IMR-90 (cell line): Measurements from ENCODE around the gene PRRC2B. TPM values are rescaled to one million over a fixed set of nuclear protein-coding genes. Genes with fewer than 3 reads are reported as not detected.

Experiments used
- CEBPB ChIP-seq: IDR thresholded peaks from 2 replicates; pipeline ENCODE4 v1.6.1; 2012; ENCODE audit warnings: low read depth, low read length, improper control_type of control experiment
- CHD1 ChIP-seq: IDR thresholded peaks from 2 replicates; pipeline ENCODE4 v1.6.1; 2012; ENCODE audit warnings: low read depth, low read length, improper control_type of control experiment
- MAFK ChIP-seq: IDR thresholded peaks from 2 replicates; pipeline ENCODE4 v1.6.1; 2012; ENCODE audit warnings: low read depth, low read length, improper control_type of control experiment
- MXI1 ChIP-seq: IDR thresholded peaks from 2 replicates; pipeline ENCODE4 v1.6.1; 2012; ENCODE audit warnings: low read depth, mild to moderate bottlenecking, low read length, moderate library complexity, borderline replicate concordance
- POLR2A ChIP-seq: IDR thresholded peaks from 2 replicates; pipeline ENCODE4 v1.6.1; 2012; ENCODE audit warnings: mild to moderate bottlenecking, low read depth, low read length
- RFX5 ChIP-seq: IDR thresholded peaks from 2 replicates; pipeline ENCODE4 v1.8.0; 2012; ENCODE audit warnings: low read depth, mild to moderate bottlenecking, low read length, moderate library complexity
- polyA plus RNA-seq, 3 experiments: library from polyadenylated mRNA; depleted of rRNA; stranded (reverse); fragments of >200 nt; gene quantifications; 2 replicates each; pipeline ENCODE4 v1.2.3, GENCODE V29; 2012; ENCODE audit warnings: low replicate concordance in 1 of 3
- total RNA-seq: library from RNA; depleted of rRNA; stranded (reverse); fragments of >200 nt; gene quantifications from 2 replicates; pipeline ENCODE4 v1.2.3, GENCODE V29; 2012
- TF ChIP-seq, protein P1 (sequence below): fragments of 150-350 bp; IDR thresholded peaks from 2 replicates; pipeline ENCODE4 v1.6.1; 2017; ENCODE audit warnings: mild to moderate bottlenecking, antibody characterized with exemption, low read length, low read depth

Gene PRRC2B
- total and polyA plus RNA-seq, 2 of the 4 experiments (the other 2 are of a cell fraction), result 19.4 to 39.1 TPM

GRCh38 chr9:131433302-131433854, 39.5 kb downstream of the PRRC2B start (continued):
- TF ChIP-seq MAFK (no peak), CEBPB (no peak), CHD1 (no peak), MXI1 (no peak), RFX5 (no peak), POLR2A (no peak)
- TF ChIP-seq, protein P1, sequence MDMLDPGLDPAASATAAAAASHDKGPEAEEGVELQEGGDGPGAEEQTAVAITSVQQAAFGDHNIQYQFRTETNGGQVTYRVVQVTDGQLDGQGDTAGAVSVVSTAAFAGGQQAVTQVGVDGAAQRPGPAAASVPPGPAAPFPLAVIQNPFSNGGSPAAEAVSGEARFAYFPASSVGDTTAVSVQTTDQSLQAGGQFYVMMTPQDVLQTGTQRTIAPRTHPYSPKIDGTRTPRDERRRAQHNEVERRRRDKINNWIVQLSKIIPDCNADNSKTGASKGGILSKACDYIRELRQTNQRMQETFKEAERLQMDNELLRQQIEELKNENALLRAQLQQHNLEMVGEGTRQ, result no peak
